Skin of body (tissue), 2 donors: Measurements from ENCODE around the gene CAD. TPM values are rescaled to one million over a fixed set of nuclear protein-coding genes. Genes with fewer than 3 reads are reported as not detected.
"Not testable (repeated sequence)": the region's sequence is repeated elsewhere in the genome, so short reads cannot be mapped to it uniquely, and the experiment has no call there.

ENCODE experiments used
- DNase-seq: peaks from one replicate; lab custom pipeline; 2025; lab: John Stamatoyannopoulos, UW
- total RNA-seq: library from RNA; depleted of rRNA; stranded (reverse); fragments of >200 nt; gene quantifications from one replicate; pipeline ENCODE4 v1.2.3, GENCODE V29; 2014

Gene CAD
- total RNA-seq, 1 donor from 2014 or later = 35.2 TPM

DNA sequence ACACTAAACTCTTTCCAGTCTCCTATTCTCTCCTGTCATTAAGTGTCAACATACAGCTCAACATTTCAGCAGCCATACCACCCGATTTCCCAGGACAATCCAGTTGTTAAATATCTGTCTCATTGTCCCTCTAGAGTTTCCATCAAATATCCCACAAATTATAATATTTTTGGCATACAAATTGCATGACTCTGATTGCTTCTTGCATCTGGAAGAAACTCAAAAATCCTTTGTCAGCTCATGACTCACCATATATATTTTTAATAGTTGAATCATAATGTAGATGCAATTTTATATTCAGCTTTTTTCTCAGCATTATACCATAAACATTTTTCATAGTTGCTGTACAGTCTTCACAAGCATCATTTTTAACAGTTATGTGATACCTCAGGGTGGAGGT is 38.5 kb downstream of the CAD start:
- DNase-seq = no peak

GRCh38 chr2:27256855-27257454 is 39.8 kb downstream of the CAD start:
- no peak for DNase-seq

GRCh38 chr2:27258051-27258450 is 40.9 kb downstream of the CAD start:
- no peak for DNase-seq

DNA sequence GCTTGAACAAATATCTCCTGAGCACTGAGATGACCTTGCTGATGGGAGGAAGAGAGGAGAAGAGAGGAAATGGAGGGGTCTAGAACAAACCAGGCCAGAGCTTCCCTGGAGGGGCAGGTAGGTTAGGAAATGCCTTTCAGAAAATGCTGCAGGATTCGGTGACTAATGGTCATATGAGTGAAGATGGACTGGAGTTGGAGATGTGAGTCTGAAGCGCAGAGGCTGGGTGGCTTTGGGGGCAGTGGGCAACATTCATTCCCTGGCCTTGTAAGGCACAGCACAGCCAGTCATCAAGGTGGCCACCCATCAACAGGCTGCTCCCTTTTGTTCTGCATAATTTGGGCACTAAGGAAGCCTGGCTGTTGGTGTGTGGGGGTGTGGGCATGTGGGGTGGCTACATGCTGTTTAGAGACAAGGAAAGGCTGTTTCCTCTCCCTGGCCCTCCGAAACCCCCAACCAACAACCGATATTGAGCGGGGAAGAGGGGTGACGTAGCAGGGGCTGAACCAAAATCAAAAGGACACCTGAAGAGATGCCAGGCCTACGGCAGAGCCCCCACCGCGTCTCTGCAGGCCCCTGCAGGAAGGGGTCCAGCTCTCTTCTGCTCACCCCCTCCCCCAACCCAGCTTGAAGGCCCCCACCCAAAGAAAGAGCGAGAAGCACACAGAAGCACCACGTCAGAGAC is 44.2 kb downstream of the CAD start:
- DNase-seq = no peak

- DNase-seq = no peak
Measured at GRCh38 chr2:27261926-27262298, 44.7 kb downstream of the CAD start.

DNA sequence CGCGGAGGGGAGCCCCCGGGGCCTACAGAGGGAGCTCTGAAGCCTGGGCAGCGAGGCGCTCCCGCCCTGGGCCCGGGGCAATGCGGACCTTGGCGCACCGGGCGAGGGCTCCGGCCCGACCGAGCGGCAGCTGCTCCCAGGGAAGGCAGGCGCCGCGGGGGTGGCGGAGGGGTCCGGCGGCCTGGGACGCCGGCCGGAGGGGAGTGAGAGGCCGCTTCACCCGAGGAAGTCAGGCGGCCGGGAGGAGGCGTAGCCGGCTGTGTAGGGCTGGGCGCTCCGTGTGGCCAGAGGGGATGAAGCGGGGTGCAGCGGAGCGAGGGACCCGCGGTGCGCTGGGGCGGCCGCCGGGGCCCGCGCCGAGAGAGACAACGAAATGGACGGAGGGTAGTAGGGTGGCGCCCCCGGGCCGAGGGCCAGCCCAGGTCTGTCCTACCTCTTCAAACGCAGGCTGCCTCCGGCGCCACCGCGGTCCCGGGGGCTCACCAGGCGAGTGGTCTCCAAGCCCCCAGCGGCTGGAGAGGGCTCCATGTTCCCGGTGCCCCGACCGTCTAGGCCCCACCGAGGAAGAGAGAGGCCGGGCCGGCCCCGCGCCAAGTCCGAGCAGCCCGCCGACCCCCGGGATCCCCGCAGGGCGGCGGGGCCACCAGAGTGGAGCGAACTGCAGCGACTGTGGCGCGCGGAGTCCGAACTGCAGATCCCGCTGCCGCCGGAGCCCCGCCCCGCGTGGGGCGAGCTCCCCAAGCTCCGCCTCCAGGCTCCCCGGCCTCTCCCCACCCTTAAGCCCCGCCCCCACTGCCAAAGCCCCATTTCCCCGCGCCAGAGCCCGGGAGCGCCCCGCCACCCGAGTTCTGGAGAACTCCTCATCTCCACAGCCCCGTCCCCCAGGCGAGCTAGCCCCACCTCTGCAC is 45.5 kb downstream of the CAD start, which contains the start of gene SLC30A3:
Gene SLC30A3, minus strand, starts transcription at position 669 of the 908 bp plus-strand sequence. Its CDS starts 141 bp downstream, at position 528.
- no peak for DNase-seq

DNA sequence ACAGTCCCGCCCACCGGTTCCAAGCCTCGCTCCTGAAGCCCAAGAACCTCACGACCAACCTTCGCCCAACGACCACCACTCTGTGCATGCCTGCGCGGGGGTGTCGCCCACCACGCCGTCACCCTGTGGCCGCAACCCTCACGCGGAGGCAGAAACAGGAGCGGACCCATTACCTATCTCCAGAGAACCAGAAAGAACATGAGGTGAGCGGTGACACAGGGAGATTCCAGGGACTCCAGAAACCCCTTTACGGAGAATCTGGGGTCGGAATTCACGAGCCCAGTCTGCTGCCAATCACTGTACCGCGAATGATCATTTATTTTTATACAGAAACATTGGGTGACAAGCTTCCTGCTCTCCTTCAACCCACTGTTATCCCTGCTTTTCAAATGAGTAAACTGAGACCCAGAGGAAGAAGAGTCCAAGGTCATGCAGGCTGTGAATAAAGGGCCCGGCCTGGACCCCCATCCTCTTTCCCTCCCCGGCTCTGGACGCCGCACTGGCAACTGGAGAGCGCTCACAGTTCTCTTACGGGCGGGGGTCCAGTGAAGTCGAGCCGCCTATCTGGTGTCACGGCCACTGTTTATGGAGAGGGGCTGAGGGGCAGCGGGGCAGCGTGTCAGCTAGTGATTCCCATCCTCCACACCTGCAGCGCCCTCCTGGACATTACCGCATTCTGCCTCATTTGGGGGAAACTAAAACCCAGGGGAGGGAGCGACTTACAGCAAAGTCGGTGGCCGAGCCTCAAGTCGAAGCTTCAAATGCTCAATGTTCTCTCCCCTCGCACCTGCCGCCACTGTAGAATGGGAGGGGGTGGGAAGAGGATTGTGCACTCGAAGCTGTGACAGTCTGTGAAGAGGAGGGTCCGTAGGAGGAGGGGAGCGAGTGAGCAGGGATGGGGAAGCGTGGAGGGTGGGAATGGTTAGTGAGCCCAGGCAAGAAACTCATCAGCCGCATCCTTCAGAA is 46.4 kb downstream of the CAD start:
- no peak for DNase-seq

- no peak for DNase-seq
Measured at GRCh38 chr2:27264253-27264752, 47.1 kb downstream of the CAD start.

DNA sequence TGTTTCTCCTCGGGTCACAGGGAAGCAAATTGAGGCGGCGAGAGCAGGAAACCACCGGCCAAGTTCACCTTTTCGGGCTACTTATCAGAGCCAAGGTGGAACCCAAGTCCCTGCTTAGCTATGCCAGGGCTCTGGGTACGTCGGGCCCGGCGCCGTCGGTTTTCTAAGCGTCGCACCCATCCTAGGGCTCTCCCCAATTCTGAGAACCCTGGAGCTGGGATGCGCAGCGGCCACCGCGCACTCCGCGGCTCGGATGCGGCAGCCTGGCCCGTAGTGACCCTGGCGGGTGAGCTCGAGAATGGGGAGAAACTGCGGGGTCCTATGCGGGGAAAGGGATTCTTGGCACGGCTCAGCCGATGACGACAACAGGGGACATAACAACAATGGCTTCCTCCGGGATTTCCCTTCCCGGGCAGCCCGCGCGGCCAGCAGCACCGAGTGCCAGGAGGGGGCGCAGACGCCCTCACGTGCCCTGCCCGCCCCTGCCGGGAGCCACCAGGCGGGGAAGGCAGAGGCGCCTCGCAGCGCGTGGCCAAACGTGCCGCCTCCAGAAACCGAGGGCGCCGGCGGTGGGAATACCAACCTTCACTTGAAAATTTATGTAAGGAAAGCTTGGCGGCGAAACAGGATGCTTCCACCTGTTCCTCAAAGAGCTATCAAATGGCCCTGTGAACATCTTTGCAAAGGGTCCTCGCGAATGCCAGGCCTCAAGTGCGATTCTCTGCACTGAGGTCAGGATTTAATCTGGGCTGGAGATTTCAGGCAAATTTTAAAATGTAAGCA is 47.8 kb downstream of the CAD start:
- DNase-seq = no peak

DNA sequence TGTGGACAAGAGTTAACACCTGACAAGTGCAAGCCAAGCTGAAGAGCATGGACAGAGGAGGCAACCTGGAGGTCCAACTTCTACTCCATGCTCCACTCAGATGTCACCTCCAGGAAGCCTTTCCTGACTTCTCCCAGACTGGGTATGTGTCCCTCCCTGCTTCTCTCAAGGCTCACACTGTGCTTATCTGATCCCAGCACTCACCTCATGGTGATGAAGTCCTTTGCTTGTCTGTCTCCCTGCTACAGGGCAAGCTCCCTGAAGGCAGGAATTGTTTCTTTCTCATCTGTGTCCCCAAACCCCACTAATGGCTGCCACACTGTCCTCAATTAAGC is 48.3 kb downstream of the CAD start:
- DNase-seq = no peak

DNA sequence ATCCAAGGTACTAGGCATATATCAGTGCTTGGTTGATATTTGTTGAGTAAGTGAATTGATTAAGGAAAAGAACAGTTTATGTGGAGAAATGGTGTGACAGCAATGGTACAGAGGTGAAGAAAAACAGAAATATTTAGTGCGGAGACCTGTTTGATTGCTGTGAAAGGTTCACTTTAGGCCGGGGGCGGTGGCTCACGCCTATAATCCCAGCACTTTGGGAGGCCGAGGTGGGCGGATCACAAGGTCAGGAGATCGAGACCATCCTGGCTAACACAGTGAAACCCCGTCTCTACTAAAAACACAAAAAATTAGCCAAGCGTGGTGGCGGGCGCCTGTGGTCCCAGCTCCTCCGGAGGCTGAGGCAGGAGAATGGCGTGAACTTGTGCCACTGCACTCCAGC is 51.1 kb downstream of the CAD start:
- not testable (repeated sequence) for DNase-seq

GRCh38 chr2:27270131-27270530 is 53.0 kb downstream of the CAD start:
- no peak for DNase-seq

DNA sequence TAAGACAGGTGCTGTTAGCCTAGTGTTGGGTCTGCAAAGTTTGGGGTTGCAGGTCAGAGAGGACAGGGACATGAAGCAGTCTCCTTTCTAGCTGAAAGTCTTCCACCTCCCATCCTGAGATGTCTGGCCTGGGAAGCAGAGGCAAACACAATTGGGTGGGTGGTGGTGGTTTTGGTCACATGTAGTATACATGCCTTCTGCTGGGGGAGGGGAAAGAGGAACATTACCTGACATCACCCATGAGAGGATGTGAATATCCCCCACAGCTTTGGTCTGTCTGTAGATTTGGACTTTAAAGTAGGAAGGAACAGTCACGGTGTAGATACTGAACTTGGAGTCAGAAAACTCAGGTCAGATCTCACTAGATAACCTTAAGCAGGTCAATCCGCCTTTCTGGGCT is 53.5 kb downstream of the CAD start:
- no peak for DNase-seq

GRCh38 chr2:27271631-27272340 is 54.6 kb downstream of the CAD start:
- DNase-seq = no peak

DNA sequence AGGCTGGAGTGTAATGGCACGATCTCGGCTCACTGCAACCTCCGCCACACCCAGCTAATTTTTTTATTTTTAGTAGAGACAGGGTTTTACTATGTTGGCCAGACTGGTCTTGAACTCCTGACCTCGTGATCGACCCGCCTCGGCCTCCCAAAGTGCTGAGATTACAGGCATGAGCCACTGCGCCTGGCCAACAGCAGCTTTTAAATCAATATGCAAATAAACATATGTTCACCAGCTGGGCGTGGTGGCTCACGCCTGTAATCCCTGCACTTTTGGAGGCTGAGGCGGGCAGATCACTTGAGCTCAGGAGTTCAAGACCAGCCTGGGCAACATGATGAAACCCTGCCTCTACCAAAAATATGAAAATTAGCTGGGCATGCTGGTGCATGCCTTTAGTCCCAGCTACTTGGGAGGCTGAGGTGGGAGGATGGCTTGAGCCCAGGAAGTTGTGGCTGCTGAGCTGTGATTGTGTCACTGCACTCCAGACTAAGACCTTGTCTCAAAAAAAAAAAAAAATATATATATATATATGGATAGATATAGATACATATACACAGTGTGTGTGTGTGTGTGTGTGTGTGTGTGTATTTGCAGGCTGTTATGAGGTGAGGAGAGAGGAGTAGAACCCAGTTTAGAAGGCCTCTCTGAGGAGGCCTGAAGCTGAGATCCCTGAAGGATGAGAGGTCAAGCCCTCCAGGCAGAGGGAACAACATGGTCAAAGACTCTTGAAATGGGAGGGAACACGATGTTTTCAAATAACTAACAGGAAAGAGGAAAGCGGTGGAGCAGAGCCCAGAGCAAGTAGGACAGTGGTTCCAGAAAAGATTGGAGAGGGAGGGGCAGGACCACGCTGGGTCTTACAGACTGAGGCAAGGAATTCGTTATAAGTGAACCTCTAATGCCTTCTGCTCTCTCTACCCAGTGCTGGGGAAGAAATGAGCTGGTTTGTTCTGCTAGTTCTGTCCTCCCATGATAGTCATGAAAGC is 55.7 kb downstream of the CAD start:
- not testable (repeated sequence) for DNase-seq

GRCh38 chr2:27275211-27276150 is 58.3 kb downstream of the CAD start, which contains the start of gene DNAJC5G:
Gene DNAJC5G (plus strand): TSS chr2:27275433. CDS start chr2:27276729, 1,296 bp downstream.
- no peak for DNase-seq

DNA sequence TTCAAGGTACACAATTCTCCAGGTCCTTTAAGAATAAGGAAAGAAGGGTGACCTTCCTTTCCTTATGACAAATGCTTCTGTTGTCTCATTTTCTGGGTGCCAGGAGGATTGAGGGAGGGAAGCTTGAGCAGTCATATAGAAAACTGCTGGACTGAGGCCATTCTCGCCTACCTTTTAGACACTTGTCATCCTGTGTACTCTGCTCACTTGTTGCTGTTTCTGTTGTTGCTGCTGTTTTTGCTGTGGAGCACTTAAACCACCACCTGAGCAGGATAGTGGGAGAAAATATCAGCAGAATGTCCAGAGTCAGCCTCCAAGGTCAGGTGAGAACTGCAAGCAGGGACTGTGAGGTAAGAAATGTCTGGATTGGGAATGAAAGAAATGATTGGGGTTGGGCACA is 60.8 kb downstream of the CAD start:
- DNase-seq = no peak
